T1000 (cell line): ENCODE results near the gene CCDC77.
"Not testable (repeated sequence)": the region's sequence is repeated elsewhere in the genome, so short reads cannot be mapped to it uniquely, and the experiment has no call there.

Source experiments
- DNase-seq: peaks from one replicate; lab custom pipeline; 2025; ENCODE audit warnings: mixed read lengths; lab: John Stamatoyannopoulos, UW

The CCDC77 gene

DNA sequence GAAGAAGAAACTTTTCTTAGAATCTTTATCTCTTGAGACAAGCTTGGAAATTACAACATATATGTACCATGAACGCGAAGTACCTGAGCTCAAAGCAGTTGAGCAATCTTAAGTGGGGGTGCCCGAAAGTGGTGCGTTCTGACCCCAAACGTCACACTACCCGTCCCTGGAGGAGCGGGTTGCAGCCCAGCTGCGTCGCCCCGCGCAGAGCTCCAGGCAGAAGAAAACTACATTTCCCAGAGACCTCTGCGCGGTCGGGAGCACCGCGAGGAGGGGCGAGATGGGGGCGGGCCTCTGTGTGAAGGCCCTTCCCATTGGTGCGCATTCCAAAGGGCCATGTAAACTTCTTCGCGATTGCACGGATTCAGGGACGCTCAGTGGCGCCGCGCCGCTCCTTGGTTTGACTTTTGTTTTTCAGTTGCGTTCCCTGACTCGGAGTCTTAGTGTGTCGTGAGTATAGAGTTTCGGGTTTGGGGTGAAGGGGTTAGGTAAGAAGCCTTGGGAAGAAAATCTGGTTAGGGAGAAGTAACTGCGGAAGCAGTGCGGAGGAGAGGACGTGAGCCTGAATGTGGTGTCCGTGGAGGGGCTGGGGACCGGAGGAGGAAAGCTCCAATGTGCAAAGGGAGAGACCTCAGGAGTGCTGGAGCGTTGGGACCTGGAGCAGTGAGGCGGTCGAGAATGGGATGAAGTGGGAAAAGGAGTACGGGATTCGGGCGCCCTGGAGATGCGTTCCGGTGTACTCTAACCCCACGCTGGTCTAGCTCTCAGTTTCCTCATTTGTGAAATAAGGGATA is at the start of gene CCDC77:
CCDC77 (plus strand) TSS at position 410 of the 794 bp plus-strand sequence. CDS start 7,740 bp downstream, outside the sequence.
- DNase-seq, result no peak

DNA sequence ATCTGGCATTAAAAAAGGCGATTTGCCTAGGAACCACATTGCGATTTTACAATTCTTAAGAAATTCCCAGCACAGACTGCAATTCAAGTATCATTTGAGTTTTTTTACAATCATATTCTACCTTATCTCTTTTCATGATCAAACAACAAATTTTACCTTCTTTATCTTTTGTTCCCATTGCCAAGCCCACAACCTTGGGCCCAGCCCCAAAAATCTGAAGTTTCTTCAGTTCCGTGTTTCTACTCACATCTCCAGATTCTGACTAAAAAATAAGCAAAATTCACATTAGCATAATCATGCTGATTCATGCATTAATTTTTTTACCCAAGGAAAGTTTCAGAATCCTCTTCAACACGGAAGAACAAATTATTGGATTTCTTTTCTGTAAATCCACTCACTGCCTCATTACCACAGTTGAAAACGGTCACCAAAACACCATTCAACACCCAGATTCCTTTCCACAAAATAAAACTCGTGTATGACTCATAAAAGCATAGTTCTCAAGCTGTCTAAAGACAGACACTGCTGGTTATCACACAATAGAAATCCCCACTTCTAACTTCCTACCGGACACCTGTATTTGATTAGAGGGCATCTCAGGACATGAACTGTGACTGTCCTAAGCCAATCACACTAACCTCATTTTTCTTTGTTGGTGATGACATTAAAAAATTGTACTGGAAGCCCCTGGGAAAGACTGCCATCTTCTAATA is 45.0 kb upstream of the CCDC77 start:
- no peak for DNase-seq

DNA sequence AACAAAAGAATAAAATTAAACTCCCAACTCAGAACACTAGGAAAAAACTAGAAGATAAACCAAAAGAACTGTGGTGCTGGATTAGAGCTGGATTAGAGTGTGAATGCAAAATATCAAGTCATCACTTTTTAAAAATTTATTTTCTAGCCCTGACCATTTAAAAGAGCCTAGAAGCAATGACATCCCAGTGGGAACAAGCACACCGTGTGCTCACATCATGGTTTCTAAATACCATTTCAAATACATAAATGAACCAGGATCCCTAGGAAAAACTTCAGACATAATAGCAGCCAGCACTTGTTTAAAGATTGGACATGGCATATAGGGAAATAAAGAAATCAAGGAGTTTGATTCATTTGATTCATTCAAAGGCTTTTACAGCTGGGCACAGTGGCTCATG is 42.4 kb upstream of the CCDC77 start:
- no peak for DNase-seq

GRCh38 chr12:366820-367219 is 34.6 kb upstream of the CCDC77 start:
- no peak for DNase-seq

- DNase-seq, result no peak
Observed at GRCh38 chr12:367972-368371, 33.5 kb upstream of the CCDC77 start.

- DNase-seq, result not testable (repeated sequence)
Observed at GRCh38 chr12:370739-371485, 30.5 kb upstream of the CCDC77 start.

DNA sequence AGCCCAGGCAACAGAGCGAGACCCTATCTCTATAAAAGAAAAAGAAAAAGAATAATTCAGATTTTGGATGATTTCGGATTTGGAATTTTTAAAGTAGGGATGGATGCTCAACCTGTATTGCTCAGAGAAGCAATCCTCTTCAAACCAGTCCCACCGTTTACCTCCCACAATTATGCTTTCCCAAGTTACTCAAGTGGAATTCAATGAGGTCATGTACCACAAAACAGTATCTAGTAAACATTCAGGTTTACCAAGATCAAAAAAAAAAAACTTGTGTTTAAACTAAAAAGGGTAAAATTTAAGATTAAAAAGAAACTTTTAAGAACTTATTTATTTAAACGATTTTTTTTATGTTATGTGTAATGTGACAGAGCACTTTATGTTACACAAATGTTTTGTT is 14.8 kb upstream of the CCDC77 start:
- DNase-seq, result no peak

- DNase-seq, result no peak
Observed at GRCh38 chr12:388012-388411, 13.4 kb upstream of the CCDC77 start.

- DNase-seq, result no peak
Observed at GRCh38 chr12:388541-389141, 12.8 kb upstream of the CCDC77 start.

DNA sequence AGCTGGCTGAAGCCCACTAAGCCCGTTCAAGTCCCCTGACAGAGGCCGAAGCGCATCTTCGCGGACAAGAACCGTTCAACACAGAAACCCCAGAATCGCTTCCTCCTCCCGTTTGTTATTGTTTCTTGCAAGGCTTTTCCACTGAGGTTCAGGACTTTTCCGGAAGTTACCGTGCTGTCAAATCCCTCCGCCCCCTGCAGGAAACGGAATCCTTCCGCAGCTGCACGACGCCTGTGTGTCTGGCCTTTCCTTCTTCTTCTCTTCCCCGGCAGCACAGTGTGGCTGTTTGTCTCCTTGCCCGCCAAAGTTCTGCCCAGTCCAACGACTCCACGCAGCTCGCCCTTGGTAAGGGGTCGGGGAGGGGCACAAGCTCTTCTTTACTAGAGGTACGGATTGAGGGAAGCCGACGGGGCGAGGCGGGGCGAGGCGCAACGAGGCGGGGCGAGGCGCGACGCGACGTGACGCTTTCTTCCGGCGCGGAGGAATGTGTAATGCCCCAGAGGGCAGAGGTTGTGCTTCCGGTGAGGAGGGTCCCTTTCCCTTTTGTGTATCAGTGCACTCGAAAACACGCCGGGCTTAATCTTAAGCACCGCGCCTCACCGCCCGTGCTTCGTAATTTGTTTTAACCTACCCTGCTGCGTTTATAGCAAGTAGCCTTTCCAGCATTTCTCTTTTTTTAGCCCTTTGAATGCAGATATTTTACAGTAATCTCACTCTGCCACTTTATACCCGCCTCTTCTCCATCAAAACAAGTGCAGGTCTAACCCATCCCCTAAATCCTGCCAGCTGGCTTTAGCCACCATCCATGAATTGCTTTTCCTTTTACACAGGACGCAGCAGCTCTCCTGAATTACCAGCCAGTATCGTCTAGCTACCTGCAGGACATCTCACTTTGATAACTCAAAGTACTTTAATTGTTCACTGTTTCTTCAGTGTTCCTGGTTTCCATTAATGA is 12.0 kb upstream of the CCDC77 start, which contains the start of gene KDM5A:
KDM5A (minus strand) TSS at position 179 of the 955 bp plus-strand sequence. CDS start 229 bp downstream, outside the sequence.
- DNase-seq, result no peak

- DNase-seq, result no peak
Observed at GRCh38 chr12:400828-401227, 616 bp upstream of the CCDC77 start.

DNA sequence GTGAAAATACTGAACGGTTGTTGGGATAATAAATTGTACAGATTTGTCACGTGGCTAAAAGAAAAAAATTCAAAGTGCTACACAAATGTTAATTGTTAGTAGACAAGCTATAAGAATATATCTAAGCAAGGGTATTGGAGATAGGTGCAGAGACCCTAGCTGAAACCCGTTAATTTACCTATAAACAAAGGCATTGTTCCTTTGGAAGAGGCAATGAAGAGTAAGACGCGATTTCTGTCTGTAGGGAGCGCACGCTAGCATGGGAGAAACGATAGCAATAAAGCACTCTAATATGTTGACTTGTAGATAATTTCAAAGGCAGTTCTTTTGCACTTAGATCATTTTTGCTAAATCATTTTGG is 565 bp downstream of the CCDC77 start:
- no peak for DNase-seq

GRCh38 chr12:414859-415258 is 13.4 kb downstream of the CCDC77 start:
- DNase-seq, result no peak

GRCh38 chr12:418432-418831 is 17.0 kb downstream of the CCDC77 start:
- no peak for DNase-seq

GRCh38 chr12:422526-422925 is 21.1 kb downstream of the CCDC77 start:
- DNase-seq, result no peak

DNA sequence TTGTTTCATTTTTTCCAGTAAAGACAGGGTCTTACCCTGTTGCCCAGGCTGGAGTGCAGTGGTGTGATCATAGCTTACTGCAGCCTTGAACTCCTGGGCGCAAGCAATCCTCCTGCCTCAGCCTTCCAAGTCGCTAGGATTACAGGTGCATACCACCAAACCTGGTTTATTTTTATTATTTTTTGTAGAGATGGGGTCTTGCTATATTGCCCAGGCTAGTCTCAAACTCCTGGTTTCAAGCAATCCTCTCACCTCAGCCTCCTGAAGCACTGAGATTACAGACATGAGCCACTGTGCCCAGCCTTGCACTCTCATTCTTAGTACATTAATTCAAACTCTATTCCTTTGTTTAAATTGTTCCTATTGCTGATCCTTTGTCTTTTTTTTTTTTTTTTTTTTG is 34.3 kb downstream of the CCDC77 start:
- DNase-seq, result not testable (repeated sequence)

DNA sequence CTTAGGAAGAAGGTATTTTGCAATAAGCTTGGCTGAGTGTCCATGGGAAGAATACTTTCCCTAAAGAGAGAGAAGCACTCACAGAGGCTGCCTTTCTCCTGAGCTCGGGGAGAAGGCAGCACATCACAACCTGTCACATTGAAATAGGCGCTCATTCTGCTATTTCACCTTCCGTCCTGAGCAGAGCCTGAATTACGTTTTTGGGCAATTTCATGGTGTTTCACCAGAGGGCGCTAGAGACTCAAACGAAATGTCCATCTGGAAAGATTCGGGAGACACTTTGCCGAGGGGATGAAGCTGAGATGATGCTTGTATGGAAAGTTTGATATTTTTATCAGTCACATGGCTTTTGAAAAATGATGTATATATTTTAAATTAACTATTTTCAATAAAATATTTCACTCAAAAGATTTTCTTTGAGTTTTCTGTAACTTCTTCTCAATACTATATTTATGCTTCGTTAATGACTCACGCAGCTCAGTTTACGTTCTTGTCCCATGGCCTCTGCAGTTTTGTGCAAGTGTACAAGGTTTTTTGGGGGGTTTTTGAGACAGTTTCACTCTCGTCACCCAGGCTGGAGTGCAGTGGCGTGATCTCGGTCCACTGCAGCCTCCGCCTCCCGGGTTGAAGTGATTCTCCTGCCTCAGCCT is 40.9 kb downstream of the CCDC77 start:
- DNase-seq, result no peak

- no peak for DNase-seq
Observed at GRCh38 chr12:447141-447540, 45.7 kb downstream of the CCDC77 start.

DNA sequence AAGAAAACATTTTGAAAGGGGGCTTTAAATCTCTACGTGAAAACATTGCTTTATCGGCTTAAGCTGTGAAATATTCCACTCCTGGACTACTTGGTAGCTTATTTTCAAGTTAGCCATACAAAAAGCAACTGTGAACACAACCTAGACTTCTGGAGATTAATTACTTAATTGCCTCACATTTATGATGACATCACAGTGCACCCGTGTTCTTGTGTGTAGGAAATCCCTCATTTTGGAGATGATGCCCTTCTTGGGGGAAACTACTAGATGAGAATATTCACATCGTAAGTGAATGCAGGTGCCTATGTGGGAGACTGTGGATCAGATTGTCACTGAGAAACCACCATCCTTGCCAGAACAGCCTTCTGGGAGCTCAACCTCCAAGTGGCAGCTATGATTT is 47.8 kb downstream of the CCDC77 start:
- DNase-seq, result no peak

GRCh38 chr12:450438-450837 is 49.0 kb downstream of the CCDC77 start:
- DNase-seq, result no peak
